Measurements from ENCODE around the gene MRPL16.

- TF ChIP-seq CTCF (IDR thresholded peaks at IDR 0.05) (no peak), POLR2A (IDR thresholded peaks at IDR 0.05) (no peak), EP300 (IDR thresholded peaks at IDR 0.05) (no peak)
Measured at GRCh38 chr11:59756845-59757244, 53.7 kb downstream of the MRPL16 start.
